BE2C (cell line): Measurements from ENCODE around the gene SLC26A9.

Source experiments
- DNase-seq: peaks from one replicate; pipeline ENCODE4 v3.0.0-alpha.2; 2020
- H3K27me3 ChIP-seq: fragments of 250-450 bp; sonication (Bioruptor Pico); 2 replicates; pipeline ENCODE4 v1.5.1; 2020; ENCODE audit warnings: mild to moderate bottlenecking
- H3K36me3 ChIP-seq: fragments of 250-450 bp; sonication (Bioruptor Pico); 2 replicates; pipeline ENCODE4 v1.5.1; 2020; ENCODE audit warnings: mild to moderate bottlenecking
- H3K4me1 ChIP-seq: fragments of 250-450 bp; sonication (Bioruptor Pico); 2 replicates; pipeline ENCODE4 v1.5.1; 2020
- H3K4me3 ChIP-seq: 2 replicates; pipeline ENCODE4 v1.5.1; 2011; ENCODE audit warnings: low read depth, low read length
- H3K9me3 ChIP-seq: fragments of 250-450 bp; sonication (Bioruptor Pico); 2 replicates; pipeline ENCODE4 v1.5.1; 2020
- TF ChIP-seq, protein P1 (sequence below): IDR thresholded peaks from 2 replicates; pipeline ENCODE4 v1.5.1; 2012; ENCODE audit warnings: mild to moderate bottlenecking, low read depth, low read length

The SLC26A9 gene

DNA sequence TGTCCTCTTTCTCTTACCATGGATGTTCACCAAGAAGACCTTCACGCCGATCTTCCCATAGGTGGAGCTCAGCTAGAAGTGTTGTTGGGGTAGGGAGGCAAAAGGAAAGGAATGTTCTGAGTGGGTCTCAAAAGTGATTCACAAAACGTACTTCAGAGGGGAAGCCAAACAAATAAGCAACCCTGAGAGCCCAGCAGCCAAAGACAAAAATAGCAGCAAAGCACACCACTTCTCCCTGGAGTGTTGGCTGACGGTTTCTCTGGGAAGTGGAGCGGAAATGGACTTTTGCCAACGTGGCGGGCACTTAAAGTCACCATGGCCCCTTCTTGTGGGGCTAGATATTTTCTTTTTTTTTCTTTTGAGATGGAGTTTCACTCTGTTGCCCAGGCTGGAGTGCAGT, 23.1 kb downstream of the SLC26A9 start:
- Histone ChIP-seq H3K36me3 (no peaks in the 10 kb centered on the region), H3K9me3 (no peaks in the 10 kb centered on the region), H3K4me3 (no peak overlapping the region), H3K4me1 (no peaks in the 10 kb centered on the region), H3K27me3 (no peaks in the 10 kb centered on the region)
- TF ChIP-seq, protein P1, sequence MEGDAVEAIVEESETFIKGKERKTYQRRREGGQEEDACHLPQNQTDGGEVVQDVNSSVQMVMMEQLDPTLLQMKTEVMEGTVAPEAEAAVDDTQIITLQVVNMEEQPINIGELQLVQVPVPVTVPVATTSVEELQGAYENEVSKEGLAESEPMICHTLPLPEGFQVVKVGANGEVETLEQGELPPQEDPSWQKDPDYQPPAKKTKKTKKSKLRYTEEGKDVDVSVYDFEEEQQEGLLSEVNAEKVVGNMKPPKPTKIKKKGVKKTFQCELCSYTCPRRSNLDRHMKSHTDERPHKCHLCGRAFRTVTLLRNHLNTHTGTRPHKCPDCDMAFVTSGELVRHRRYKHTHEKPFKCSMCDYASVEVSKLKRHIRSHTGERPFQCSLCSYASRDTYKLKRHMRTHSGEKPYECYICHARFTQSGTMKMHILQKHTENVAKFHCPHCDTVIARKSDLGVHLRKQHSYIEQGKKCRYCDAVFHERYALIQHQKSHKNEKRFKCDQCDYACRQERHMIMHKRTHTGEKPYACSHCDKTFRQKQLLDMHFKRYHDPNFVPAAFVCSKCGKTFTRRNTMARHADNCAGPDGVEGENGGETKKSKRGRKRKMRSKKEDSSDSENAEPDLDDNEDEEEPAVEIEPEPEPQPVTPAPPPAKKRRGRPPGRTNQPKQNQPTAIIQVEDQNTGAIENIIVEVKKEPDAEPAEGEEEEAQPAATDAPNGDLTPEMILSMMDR, result no peak
- no peak for DNase-seq

DNA sequence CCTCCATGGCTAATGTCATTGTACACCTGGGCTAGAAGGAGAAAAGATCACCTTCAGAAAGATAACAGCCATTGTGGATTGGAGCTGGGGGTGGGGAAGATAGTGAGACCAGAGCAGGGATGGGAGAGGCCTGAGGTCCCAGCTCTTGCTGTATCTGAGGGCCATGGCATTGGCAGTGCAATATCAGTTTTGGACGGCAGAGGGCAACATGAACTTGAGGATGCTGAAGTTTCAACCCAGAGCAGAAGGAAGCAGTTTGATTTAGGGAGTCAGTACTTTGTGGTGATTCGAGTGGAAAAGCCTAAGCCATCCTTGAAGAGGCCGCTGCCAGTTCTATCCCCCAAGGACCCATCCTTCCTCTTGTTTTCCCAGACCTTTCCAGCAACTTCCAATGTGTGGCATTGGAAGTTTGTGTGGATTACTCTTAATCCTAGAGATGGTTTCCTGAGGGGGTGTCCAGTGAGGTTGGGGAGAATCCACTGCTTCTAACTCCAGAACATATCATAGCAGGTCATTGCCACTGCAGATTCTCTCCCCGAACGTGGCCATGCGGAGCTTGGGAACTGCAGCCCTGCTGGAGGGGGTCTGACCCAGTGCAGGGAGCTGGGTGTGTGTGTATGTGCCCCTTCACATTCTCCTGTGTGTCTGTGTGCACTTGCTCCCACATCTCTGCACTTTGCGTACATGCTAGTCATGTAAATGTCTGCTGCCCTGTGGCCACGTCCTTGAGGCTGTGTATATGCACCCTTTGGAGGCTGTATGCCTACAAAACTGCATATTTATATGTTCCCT, 24.1 kb downstream of the SLC26A9 start:
- DNase-seq, result peak; percentile 75
- TF ChIP-seq, protein P1, result peak; percentile 94
- Histone ChIP-seq H3K4me1 (peaks cover 4% of the 10 kb centered on the region; the same call in 1 of the 2 replicates), H3K27me3 (no peaks in the 10 kb centered on the region), H3K36me3 (no peaks in the 10 kb centered on the region), H3K9me3 (no peaks in the 10 kb centered on the region), H3K4me3 (no peak overlapping the region)

DNA sequence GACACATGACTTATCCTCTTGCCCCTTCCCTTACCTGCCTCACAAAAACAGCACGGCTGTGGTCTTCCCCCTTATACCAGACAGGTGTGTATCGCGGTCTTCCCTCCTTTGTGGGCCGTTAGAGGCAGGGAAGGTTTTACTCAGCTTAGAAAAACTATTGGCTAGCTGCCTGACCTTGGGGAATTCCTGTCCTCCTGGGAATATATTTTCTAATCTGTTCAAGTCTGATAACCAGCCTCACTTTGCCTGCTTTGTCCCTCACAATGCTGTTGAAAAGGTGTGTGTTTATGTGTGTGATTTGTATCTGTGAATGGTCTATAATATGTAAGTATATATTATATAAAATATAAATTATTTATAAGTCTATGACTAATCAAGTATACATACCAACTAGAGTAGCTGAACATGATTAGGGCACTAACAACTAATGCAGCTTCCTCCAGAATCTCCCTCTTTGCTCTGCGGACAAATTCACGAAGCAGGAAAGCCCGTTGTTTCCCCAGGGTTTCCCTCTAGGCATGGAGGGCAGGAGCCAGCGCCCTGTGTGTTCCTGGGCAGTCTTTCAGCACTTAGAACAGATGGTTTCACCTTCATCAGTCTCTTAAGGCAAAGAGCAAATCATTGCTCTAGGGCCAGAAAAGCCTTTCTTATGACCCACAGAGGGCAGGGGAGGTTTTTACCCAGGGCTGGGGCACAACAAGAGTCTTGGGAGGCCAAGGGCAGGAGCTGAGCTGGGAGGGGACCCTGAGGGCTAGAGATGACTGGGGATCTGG, 25.6 kb downstream of the SLC26A9 start:
- no peak for DNase-seq
- H3K4me3 ChIP-seq, result no peak overlapping the region
- H3K4me1 ChIP-seq, result peaks cover 6% of the 10 kb centered on the region; the same call in 1 of the 2 replicates
- H3K36me3 ChIP-seq, result no peaks in the 10 kb centered on the region
- TF ChIP-seq, protein P1, result no peak
- H3K9me3 ChIP-seq, result no peaks in the 10 kb centered on the region
- H3K27me3 ChIP-seq, result no peaks in the 10 kb centered on the region

DNA sequence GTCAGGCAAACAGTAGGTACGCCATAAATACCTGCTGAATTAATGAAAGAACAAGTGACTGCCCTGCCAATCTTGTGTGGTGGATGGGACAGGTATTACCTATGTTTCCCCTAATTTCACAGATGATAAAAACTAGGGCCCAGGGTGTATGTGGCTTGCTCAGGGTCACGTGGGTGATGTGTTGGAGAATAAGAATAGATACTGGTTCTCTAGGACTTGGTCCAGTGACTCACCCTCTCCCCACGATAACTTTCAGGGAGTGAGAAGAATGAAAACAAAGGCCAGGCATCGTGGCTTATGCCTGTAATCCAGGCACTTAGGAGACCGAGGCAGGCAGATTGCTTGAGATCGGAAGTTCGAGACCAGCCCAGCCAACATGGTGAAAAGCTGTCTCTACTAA, 26.7 kb downstream of the SLC26A9 start:
- Histone ChIP-seq H3K27me3 (0 out of 2 replicates have a peak, but pooled peaks cover 3% of the 10 kb centered on the region), H3K9me3 (no peaks in the 10 kb centered on the region), H3K4me3 (no peak overlapping the region), H3K4me1 (peaks cover 6% of the 10 kb centered on the region; the same call in 1 of the 2 replicates), H3K36me3 (no peaks in the 10 kb centered on the region)
- no peak for DNase-seq
- TF ChIP-seq, protein P1, result no peak

DNA sequence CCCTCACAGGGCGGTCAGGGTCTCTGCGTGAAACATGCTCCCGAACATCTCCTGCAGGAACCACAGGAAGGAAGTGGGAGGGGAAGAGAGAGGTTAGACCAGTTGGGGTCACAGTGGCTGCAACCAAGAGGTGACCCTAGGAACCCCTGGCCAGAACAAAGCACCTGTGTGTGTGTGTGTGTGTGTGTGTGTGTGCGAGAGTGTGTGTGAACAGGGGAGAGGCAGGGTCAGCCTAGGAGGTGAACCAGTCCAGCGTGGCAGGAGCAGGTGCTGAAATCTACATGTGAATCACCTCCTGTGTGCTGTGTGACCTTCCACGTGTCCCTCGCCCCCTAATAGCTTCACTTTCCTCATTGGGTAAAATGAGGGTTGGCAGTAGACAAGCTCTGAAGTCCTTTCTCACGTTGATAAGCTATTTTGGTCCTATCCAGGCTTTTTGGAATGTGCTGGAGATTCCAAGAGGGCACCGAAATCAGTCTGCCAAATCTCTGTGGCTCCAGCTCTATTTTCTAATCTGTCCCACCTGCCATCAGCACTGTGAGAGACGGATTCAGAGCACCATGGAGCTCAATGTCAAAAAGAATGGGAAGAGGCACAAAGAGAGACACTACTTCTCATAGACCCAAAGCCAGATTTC, 27.8 kb downstream of the SLC26A9 start:
- no peak for DNase-seq
- Histone ChIP-seq H3K4me3 (no peak overlapping the region), H3K27me3 (0 out of 2 replicates have a peak, but pooled peaks cover 3% of the 10 kb centered on the region), H3K36me3 (no peaks in the 10 kb centered on the region), H3K9me3 (no peaks in the 10 kb centered on the region), H3K4me1 (peaks cover 6% of the 10 kb centered on the region; the same call in 1 of the 2 replicates)
- TF ChIP-seq, protein P1, result no peak
